Measurements from ENCODE around the gene CCDC78.

DNA sequence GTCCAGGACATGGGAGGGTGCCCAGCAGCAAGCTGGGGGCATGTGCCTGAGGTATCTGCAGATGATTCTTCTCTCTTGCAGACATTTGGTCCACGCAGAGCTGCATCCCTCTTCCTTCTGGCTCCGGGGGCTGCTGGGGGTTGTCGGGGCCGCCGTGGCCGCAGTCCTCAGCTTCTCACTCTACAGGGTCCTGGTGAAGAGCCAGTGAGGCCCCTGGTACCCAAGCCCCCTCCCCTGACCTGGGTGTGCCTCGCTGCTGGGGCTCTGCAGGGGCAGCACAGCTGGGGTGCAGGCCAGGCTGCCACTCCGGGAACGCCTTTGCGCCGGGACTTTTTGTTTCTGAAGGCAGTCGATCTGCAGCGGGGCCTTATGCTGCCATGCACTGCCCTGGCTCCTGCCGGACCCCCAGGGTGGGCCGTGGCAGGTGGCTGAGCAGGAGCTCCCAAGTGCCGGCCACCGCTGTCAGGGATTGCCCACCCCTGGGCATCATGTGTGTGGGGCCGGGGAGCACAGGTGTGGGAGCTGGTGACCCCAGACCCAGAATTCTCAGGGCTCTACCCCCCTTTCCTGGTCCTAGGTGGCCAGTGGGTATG is 52.7 kb downstream of the CCDC78 start:
- no peak for TF ChIP-seq FOXM1 (IDR thresholded peaks at IDR 0.05; ENCODE audit: borderline replicate concordance)
- TF ChIP-seq ELF4 (IDR thresholded peaks at IDR 0.05), result no peak
- no peak for TF ChIP-seq CTBP1 (IDR thresholded peaks at IDR 0.05; ENCODE audit: borderline replicate concordance)
- TF ChIP-seq HDGF (IDR thresholded peaks at IDR 0.05; ENCODE audit: borderline replicate concordance), result no peak
- no peak for TF ChIP-seq SUZ12 (IDR thresholded peaks at IDR 0.05)
- no peak for TF ChIP-seq TARDBP (IDR thresholded peaks at IDR 0.05)
- no peak for TF ChIP-seq SP1 (IDR thresholded peaks at IDR 0.05)
- TF ChIP-seq BHLHE40 (IDR thresholded peaks at IDR 0.05; ENCODE audit: borderline replicate concordance), result no peak
- TF ChIP-seq, protein P1, sequence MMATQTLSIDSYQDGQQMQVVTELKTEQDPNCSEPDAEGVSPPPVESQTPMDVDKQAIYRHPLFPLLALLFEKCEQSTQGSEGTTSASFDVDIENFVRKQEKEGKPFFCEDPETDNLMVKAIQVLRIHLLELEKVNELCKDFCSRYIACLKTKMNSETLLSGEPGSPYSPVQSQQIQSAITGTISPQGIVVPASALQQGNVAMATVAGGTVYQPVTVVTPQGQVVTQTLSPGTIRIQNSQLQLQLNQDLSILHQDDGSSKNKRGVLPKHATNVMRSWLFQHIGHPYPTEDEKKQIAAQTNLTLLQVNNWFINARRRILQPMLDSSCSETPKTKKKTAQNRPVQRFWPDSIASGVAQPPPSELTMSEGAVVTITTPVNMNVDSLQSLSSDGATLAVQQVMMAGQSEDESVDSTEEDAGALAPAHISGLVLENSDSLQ (IDR thresholded peaks at IDR 0.05), result no peak
- no peak for TF ChIP-seq FOXK2 (IDR thresholded peaks at IDR 0.05)

All from HEK293T (cell line).